Measurements from ENCODE around the gene SMIM45.
"Not testable (repeated sequence)": the region's sequence is repeated elsewhere in the genome, so short reads cannot be mapped to it uniquely, and the experiment has no call there.

SMIM45 gene

DNA sequence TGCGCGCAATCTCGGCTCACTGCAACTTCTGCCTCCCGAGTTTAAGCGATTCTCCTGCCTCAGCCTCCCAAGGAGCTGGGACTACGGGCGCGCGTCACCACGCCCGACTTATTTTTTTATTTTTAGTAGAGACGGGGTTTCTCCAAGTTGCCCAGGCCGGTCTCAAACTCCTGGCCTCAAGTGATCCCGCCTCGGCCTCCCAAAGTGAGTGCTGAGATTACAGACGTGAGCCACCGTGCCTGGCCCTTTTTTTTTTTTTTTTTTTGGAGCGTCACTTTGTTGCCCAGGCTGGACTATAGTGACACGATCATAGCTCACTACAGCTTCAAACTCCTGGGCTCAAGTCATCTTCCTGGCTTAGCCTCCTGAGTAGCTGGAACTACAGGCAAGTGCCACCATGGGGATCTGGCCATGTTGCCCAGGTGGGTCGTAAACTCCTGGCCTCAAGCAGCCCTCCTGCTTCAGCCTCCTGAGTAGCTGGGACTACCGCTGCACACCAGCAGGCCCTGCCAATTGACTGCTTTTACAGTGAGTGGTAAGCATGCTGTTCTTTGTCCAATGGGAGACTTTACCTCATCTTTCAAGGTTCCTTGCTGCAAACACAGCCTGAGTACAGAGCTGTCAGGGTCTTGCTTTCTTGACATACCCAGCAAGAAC lies 4.4 kb upstream of the SMIM45 start:
- Histone ChIP-seq H3K4me3 (peak overlapping the region in 1 of 2 donors; percentile 73), H3K27me3 (no peaks in the 10 kb centered on the region), H3K27ac (peak overlapping the region; percentile 7 to 45), H3K9me3 (no peaks in the 10 kb centered on the region), H3K4me1 (peaks cover 0 to 8% of the 10 kb centered on the region in 2 donors), H3K36me3 (no peaks in the 10 kb centered on the region)
- no peak for DNase-seq (ENCODE audit: low spot score)
- TF ChIP-seq, protein P1, sequence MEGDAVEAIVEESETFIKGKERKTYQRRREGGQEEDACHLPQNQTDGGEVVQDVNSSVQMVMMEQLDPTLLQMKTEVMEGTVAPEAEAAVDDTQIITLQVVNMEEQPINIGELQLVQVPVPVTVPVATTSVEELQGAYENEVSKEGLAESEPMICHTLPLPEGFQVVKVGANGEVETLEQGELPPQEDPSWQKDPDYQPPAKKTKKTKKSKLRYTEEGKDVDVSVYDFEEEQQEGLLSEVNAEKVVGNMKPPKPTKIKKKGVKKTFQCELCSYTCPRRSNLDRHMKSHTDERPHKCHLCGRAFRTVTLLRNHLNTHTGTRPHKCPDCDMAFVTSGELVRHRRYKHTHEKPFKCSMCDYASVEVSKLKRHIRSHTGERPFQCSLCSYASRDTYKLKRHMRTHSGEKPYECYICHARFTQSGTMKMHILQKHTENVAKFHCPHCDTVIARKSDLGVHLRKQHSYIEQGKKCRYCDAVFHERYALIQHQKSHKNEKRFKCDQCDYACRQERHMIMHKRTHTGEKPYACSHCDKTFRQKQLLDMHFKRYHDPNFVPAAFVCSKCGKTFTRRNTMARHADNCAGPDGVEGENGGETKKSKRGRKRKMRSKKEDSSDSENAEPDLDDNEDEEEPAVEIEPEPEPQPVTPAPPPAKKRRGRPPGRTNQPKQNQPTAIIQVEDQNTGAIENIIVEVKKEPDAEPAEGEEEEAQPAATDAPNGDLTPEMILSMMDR (IDR thresholded peaks at IDR 0.05) = no peak

DNA sequence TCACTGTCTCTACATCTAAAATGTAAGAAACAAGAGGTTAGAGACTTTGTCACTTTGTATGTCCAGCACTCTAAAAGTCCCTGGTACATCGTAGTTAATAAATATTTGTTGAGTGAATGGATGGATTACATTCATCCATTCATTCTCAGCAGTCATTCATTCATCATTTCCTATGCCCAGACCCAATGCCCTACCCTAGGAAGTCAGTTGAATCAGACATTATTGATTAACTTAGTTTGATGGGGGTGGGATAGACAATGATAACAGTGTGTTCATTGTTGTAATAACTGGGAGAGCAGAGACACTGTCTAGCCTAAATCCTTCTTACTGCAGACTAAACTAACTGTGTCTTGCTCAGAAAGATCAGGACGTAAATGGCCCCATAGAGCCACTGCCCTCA lies 3.8 kb upstream of the SMIM45 start:
- DNase-seq (ENCODE audit: low spot score) = no peak
- Histone ChIP-seq H3K4me3 (no peak overlapping the region), H3K27ac (no peak overlapping the region), H3K4me1 (peaks cover 0 to 8% of the 10 kb centered on the region in 2 donors), H3K36me3 (no peaks in the 10 kb centered on the region), H3K9me3 (no peaks in the 10 kb centered on the region), H3K27me3 (no peaks in the 10 kb centered on the region)
- TF ChIP-seq, protein P1 (IDR thresholded peaks at IDR 0.05) = no peak

DNA sequence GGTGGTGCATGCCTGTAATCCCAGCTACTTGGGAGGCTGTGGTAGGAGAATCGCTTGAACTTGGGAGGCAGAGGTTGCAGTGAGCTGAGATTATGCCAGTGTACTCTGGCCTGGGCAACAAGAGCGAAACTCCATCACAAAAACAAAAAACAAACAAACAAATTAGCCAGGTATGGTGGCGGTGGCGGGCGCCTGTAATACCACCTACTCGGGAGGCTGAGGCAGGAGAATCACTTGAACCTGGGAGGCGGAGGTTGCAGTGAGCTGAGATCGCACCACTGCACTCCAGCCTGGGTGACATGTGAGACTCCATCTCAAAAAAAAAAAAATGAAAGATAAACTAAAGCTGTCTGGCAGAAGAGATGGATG lies 3.0 kb upstream of the SMIM45 start:
- H3K27ac ChIP-seq; H3K4me1 ChIP-seq; H3K4me3 ChIP-seq; DNase-seq (ENCODE audit: low spot score); H3K27me3 ChIP-seq; H3K9me3 ChIP-seq; H3K36me3 ChIP-seq: not testable (repeated sequence)

DNA sequence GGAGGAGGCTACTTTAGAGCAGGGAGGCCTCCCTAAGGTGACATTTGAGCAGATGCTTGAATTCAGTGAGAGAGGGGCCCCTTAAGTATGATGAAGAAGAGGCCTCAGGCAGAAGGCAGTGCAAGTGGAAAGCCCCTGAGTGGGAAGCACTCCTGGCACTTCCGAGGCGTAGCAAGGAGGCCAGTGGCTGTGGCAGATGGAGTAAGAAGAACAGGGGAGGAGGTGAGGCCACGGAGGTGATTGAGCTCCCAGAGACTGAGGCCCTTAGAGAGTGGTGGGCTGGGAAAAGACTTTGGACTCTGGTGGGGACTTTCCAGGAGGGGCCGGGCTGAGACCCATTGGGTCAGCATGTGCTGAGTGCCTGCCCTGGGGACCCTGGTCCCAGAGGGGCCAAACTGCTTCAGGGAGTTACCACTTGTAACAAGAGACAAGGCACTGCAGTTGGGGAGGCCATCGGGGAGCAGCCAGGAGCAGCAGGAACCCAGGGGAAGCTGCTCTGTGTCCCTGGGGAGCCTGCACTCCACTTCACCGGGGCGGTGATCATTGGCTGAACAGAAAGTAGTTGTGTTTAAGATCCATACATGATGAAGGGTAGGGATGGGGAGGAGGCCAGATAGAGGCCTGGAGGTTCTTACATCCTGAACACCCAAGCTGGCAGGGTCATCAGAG lies 2.5 kb upstream of the SMIM45 start:
- H3K27ac ChIP-seq = no peak overlapping the region
- H3K27me3 ChIP-seq = no peaks in the 10 kb centered on the region
- H3K36me3 ChIP-seq = no peaks in the 10 kb centered on the region
- TF ChIP-seq, protein P1 (IDR thresholded peaks at IDR 0.05) = no peak
- DNase-seq (ENCODE audit: low spot score) = no peak
- H3K4me3 ChIP-seq = no peak overlapping the region
- no peaks in the 10 kb centered on the region for H3K9me3 ChIP-seq
- H3K4me1 ChIP-seq = peaks cover 0 to 8% of the 10 kb centered on the region in 2 donors

DNA sequence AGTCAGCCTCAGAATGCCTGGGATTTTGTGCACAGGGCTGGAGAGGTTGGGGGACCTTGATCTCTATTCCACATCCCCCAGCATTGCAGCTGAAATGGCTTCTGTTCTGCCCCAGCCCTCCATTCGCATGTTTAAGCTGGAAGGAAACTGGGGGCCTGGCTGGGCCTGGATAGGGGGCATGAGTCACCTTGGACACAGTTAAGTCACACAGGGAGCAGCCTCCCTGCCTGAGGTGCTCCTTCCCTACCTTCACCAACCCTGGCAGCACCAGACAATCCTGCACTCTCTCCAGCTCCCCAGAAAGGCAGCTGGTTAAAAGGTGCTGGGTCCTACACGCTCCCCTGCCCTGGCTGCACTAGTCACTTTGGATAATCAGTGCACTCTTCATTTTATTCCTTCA lies 763 bp downstream of the SMIM45 start:
- DNase-seq (ENCODE audit: low spot score) = no peak
- H3K27me3 ChIP-seq = no peaks in the 10 kb centered on the region
- TF ChIP-seq, protein P1 (IDR thresholded peaks at IDR 0.05) = no peak
- H3K36me3 ChIP-seq = no peaks in the 10 kb centered on the region
- H3K4me1 ChIP-seq = peaks cover 0 to 5% of the 10 kb centered on the region in 2 donors
- no peak overlapping the region for H3K4me3 ChIP-seq
- H3K9me3 ChIP-seq = no peaks in the 10 kb centered on the region
- no peak overlapping the region for H3K27ac ChIP-seq

DNA sequence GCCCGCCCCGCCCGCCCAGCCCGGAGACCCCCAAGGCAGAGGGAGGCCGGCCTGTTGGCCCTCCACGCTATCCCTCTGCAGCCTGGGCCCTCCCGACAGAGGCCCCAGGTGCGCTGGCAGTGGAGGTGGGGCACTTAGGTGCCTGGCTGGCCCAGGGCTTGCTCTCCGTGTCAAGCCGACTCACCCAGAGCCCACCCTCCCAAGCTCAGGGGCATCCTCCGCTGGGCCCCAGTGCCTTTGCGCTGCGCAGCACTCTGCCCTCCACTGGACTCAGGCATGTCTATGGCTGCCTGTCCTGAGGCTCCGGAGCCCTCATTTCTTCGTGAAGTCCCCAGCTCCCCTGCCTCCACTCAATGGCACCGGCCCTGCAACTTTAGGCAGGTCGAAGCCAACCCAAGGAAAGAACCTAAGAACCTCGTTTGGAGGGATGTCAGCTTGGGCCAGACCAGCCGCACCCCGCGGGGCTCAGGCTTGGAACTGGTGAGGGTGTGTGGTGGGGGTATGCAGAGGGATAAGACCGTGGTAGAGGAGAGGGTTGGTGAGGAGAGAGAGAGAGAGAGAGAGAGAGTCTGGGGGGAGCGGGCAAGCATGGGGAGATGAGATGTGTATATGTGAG lies 6.1 kb downstream of the SMIM45 start:
- DNase-seq (ENCODE audit: low spot score) = no peak
- H3K4me1 ChIP-seq = peaks cover 0 to 12% of the 10 kb centered on the region in 2 donors
- TF ChIP-seq, protein P1 (IDR thresholded peaks at IDR 0.05) = peak in 1 of 2 donors; percentile 22
- no peaks in the 10 kb centered on the region for H3K27me3 ChIP-seq
- no peaks in the 10 kb centered on the region for H3K36me3 ChIP-seq
- H3K4me3 ChIP-seq = peak overlapping the region in 1 of 2 donors; percentile 35
- no peak overlapping the region for H3K27ac ChIP-seq
- no peaks in the 10 kb centered on the region for H3K9me3 ChIP-seq
